K562 (cell line): ENCODE results near the gene EFNA2. TPM values are rescaled to one million over a fixed set of nuclear protein-coding genes. Genes with fewer than 3 reads are reported as not detected.
A peak's percentile ranks its signal among the peaks of the same experiment; 100 is the strongest.

Experiments
- CBX1 ChIP-seq: sonication (generic); IDR thresholded peaks from 2 replicates; pipeline ENCODE4 v1.6.1; 2016; ENCODE audit warnings: antibody characterized with exemption, low read depth, mild to moderate bottlenecking
- CBX3 ChIP-seq, 2 experiments: IDR thresholded peaks; 1 replicate in 1 of 2; 2 replicates in 1 of 2; pipeline ENCODE4 v1.6.1; 2012; ENCODE audit warnings: inconsistent platforms in 2 of 2, low read length in 2 of 2, borderline replicate concordance in 1 of 2, control low read depth in 1 of 2
- E2F5 ChIP-seq: sonication (generic); formaldehyde crosslinking; IDR thresholded peaks from 2 replicates; pipeline ENCODE4 v1.8.0; 2022; ENCODE audit warnings: mild to moderate bottlenecking, missing genetic modification reagents
- ELK1 ChIP-seq: sonication (generic); formaldehyde crosslinking; IDR thresholded peaks from 2 replicates; pipeline ENCODE4 v1.8.1; 2022; ENCODE audit warnings: missing genetic modification reagents
- EP300 ChIP-seq: IDR thresholded peaks from 2 replicates; pipeline ENCODE4 v1.6.1; 2012; ENCODE audit warnings: low read length, improper control_type of control experiment
- FOXK1 ChIP-seq: sonication (generic); formaldehyde crosslinking; IDR thresholded peaks from 2 replicates; pipeline ENCODE4 v1.8.0; 2022; ENCODE audit warnings: missing genetic modification reagents, mild to moderate bottlenecking, borderline replicate concordance
- HDAC1 ChIP-seq, 2 experiments: fragments of 450-650 bp; IDR thresholded peaks; 2 replicates each; pipeline ENCODE4 v1.6.1; 2016 to 2017; ENCODE audit warnings: inconsistent platforms in 1 of 2, mild to moderate bottlenecking in 1 of 2, moderate library complexity in 1 of 2
- HDGF ChIP-seq: fragments of 450-650 bp; IDR thresholded peaks from 2 replicates; pipeline ENCODE4 v1.6.1; 2016
- NFIC ChIP-seq: fragments of 450-650 bp; IDR thresholded peaks from 2 replicates; pipeline ENCODE4 v1.6.1; 2017; ENCODE audit warnings: mild to moderate bottlenecking, inconsistent platforms
- PKNOX1 ChIP-seq: fragments of 450-650 bp; IDR thresholded peaks from 2 replicates; pipeline ENCODE4 v1.6.1; 2016
- PURB ChIP-seq: sonication (generic); formaldehyde crosslinking; IDR thresholded peaks from 2 replicates; pipeline ENCODE4 v1.9.0; 2021; ENCODE audit warnings: low read depth, mild to moderate bottlenecking, missing genetic modification reagents
- RCOR1 ChIP-seq, 2 experiments: IDR thresholded peaks; 2 replicates each; pipeline ENCODE4 v1.6.1; 2012; ENCODE audit warnings: low read depth in 2 of 2, low read length in 2 of 2, borderline replicate concordance in 1 of 2, improper control_type of control experiment in 1 of 2
- SMAD1 ChIP-seq: fragments of 150-350 bp; IDR thresholded peaks from 2 replicates; pipeline ENCODE4 v1.6.1; 2014; ENCODE audit warnings: low read length, low read depth; ENCODE audit not compliant: partially characterized antibody
- SMARCA5 ChIP-seq: fragments of 450-650 bp; IDR thresholded peaks from 2 replicates; pipeline ENCODE4 v1.6.1; 2016
- ZNF3 ChIP-seq: fragments of 250-450 bp; sonication (Bioruptor Pico); IDR thresholded peaks from 2 replicates; pipeline ENCODE4 v1.5.0; 2021; ENCODE audit warnings: mild to moderate bottlenecking, moderate library complexity
- ZNF699 ChIP-seq: fragments of 250-450 bp; sonication (Bioruptor Pico); IDR thresholded peaks from 2 replicates; pipeline ENCODE4 v1.8.0; 2021; ENCODE audit warnings: mild to moderate bottlenecking, moderate library complexity; ENCODE audit not compliant: insufficient replicate concordance
- ZNF79 ChIP-seq: fragments of 250-450 bp; sonication (Bioruptor Pico); IDR thresholded peaks from 2 replicates; pipeline ENCODE4 v1.4.0; 2020; ENCODE audit warnings: low read depth, mild to moderate bottlenecking, moderate library complexity
- ZSCAN32 ChIP-seq: fragments of 450-650 bp; formaldehyde crosslinking; IDR thresholded peaks from 2 replicates; pipeline ENCODE4 v1.4.0; 2020; ENCODE audit warnings: mild to moderate bottlenecking, moderate library complexity
- polyA plus RNA-seq, 8 experiments: library from polyadenylated mRNA; depleted of rRNA in 4 of 8; stranded (reverse) in 5 of 8; unstranded in 3 of 8; fragments of >200 nt; fragmentation: Nextera tagmentation in 2 of 8; fragmentation: Illumina TruSeq in 1 of 8; extraction: Ambion mirVana in 2 of 8; extraction: Trizol in 1 of 8; gene quantifications; 2 replicates each; pipeline versions ENCODE4 v1.2.1 to v1.2.3, GENCODE V29; 2011 to 2014; ENCODE audit warnings: inconsistent platforms in 1 of 8, missing spikeins in 1 of 8
- total RNA-seq, 7 experiments: library from RNA; depleted of rRNA in 6 of 7; stranded (reverse); fragments of >200 nt in 6 of 7; fragmentation: Illumina TruSeq in 2 of 7; extraction: Trizol in 2 of 7; gene quantifications; 2 replicates each; pipeline versions ENCODE4 v1.2.1 to v1.2.3, GENCODE V29; 2011 to 2021; ENCODE audit warnings: low replicate concordance in 1 of 7

Gene EFNA2
- total and polyA plus RNA-seq, 9 of the 15 experiments (the other 6 are each of a cell fraction or from before 2014, with no cell fraction given): 0.11 to 0.44 (median 0.15) TPM; not detected in 6

DNA sequence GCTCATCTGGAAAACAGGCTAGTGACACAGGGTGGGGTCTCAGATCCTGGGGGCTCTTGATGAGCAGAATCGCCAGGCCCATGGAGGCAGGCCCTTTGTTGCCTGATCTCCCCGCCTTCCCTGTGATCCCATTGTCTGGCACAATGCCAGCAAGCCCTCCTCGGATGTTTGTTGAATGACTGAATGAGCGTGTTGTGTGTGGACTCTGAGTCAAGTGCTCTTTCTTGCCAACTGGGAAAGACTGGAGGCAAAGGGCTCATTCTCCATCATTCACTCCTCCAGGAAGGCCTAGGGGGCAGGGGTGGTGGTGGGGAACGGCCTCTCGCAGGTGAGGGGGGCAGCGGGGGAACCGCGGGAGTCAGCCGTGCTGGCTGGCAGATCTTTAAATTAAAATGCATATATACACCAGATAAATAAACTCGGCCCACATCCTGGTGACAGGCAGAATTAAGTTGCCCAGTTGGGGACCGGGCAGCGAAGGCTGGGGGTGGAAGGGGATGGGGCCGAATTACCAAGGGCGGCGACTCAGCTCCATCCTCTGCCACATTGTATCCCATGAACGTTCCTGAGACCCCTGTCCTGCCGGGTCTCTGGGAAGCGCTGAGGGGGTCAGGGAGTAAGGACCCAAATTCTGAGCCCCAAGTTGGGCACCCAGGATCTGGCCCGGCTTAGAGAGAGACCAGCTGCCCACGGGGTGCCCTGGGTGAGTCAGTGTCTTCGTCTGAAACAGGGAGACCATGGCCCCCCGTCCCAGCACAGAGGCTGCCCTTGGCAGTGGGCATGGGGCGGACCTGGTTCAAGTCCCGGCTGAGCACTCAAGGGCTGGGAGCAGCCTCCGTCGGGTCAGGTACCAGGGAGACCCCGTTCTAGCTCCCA, 24.5 kb downstream of the EFNA2 start (continued):
- TF ChIP-seq PKNOX1 (0 out of 2 replicates have a peak, but pooled peaks have one; percentile 6), ZNF3 (CRISPR knock-in tag) (peak; percentile 99), SMAD1 (no peak), CBX3 (IDR thresholded peaks at IDR 0.05; ENCODE audit: borderline replicate concordance in 1 of 2, low read length in 2 of 2) (peak in 1 of 2 experiments; percentile 80; a peak in 2 of 3 replicates), ZNF79 (CRISPR knock-in tag) (no peak), CBX1 (peak; percentile 94), SMARCA5 (peak; percentile 96), PURB (CRISPR knock-in tag) (no peak), ELK1 (CRISPR knock-in tag) (no peak), RCOR1 (IDR thresholded peaks at IDR 0.05; ENCODE audit: borderline replicate concordance in 1 of 2, low read depth in 2 of 2, low read length in 2 of 2) (peak; percentile 72 to 84), NFIC (peak; percentile 99), E2F5 (CRISPR knock-in tag) (no peak), FOXK1 (peak; percentile 39; the same call in 1 of the 2 replicates), EP300 (no peak), HDAC1 (IDR thresholded peaks at IDR 0.05) (0 out of 4 replicates have a peak, but pooled peaks have one; percentile 37 to 42), ZSCAN32 (CRISPR knock-in tag) (no peak), ZNF699 (CRISPR knock-in tag) (no peak), HDGF (0 out of 2 replicates have a peak, but pooled peaks have one; percentile 74)
